CD4-positive, alpha-beta memory T cell (primary cell): ENCODE results near the gene SCYGR5. TPM values are rescaled to one million over a fixed set of nuclear protein-coding genes. Genes with fewer than 3 reads are reported as not detected.

Experiments used
- CTCF ChIA-PET: fragments of 350-600 bp; sonication (Branson Sonifier 250); formaldehyde crosslinking; loops from one replicate; lab custom pipeline; 2021; ENCODE audit warnings: inconsistent platforms; ENCODE audit not compliant: partially characterized antibody; lab: Charles Lee
- POLR2A ChIA-PET: fragments of 350-600 bp; sonication (Branson Sonifier 250); formaldehyde crosslinking; loops from one replicate; lab custom pipeline; 2021; ENCODE audit not compliant: partially characterized antibody; lab: Charles Lee
- DNase-seq, 5 donors: peaks; one replicate each; pipeline versions ENCODE4 v3.0.0 to v3.0.0-alpha.2; 2020 to 2022; ENCODE audit warnings: mixed read lengths in 1 of 5
- H3K27ac ChIP-seq: one replicate; pipeline ENCODE4 v1.7.0; 2013; ENCODE audit warnings: low read depth, low read length
- H3K27me3 ChIP-seq: 2 replicates; pipeline ENCODE4 v1.7.0; 2013; ENCODE audit warnings: mild to moderate bottlenecking, low read length, moderate library complexity; ENCODE audit not compliant: insufficient read depth
- H3K36me3 ChIP-seq: 2 replicates; pipeline ENCODE4 v1.7.0; 2013; ENCODE audit warnings: mild to moderate bottlenecking, low read length, moderate library complexity; ENCODE audit not compliant: insufficient read depth
- H3K4me1 ChIP-seq: 2 replicates; pipeline ENCODE4 v1.7.0; 2013; ENCODE audit warnings: mild to moderate bottlenecking, low read length, moderate library complexity; ENCODE audit not compliant: insufficient read depth
- H3K4me3 ChIP-seq, 2 donors: one replicate each; pipeline ENCODE4 v1.7.0; 2013; ENCODE audit warnings: low read length in 2 of 2, mild to moderate bottlenecking in 1 of 2
- H3K9me3 ChIP-seq, 2 donors: one replicate each; pipeline ENCODE4 v1.7.0; 2013; ENCODE audit warnings: low read length in 2 of 2, control low read depth in 1 of 2; ENCODE audit not compliant: control insufficient read depth in 1 of 2
- H3K27ac Mint-ChIP-seq, 7 donors: one replicate each; pipeline ENCODE4 v1.8.0; 2020 to 2021; ENCODE audit warnings: mixed read lengths in 7 of 7, mild to moderate bottlenecking in 6 of 7, inconsistent platforms in 3 of 7, moderate library complexity in 3 of 7
- H3K27me3 Mint-ChIP-seq, 2 donors: one replicate each; pipeline ENCODE4 v1.8.0; 2020 to 2021; ENCODE audit warnings: mixed read lengths in 2 of 2
- H3K36me3 Mint-ChIP-seq, 2 donors: one replicate each; pipeline ENCODE4 v1.8.0; 2020 to 2021; ENCODE audit warnings: mixed read lengths in 2 of 2, inconsistent platforms in 1 of 2, mild to moderate bottlenecking in 1 of 2
- H3K4me1 Mint-ChIP-seq, 4 donors: one replicate each; pipeline ENCODE4 v1.8.0; 2020 to 2021; ENCODE audit warnings: mixed read lengths in 4 of 4, mild to moderate bottlenecking in 1 of 4
- H3K4me3 Mint-ChIP-seq, 8 donors: one replicate each; pipeline ENCODE4 v1.8.0; 2020 to 2021; ENCODE audit warnings: mixed read lengths in 8 of 8, mild to moderate bottlenecking in 7 of 8, moderate library complexity in 6 of 8, inconsistent platforms in 3 of 8
- H3K9me3 Mint-ChIP-seq, 8 donors: one replicate each; pipeline ENCODE4 v1.8.0; 2020 to 2021; ENCODE audit warnings: mixed read lengths in 8 of 8, mild to moderate bottlenecking in 5 of 8, inconsistent platforms in 3 of 8, moderate library complexity in 1 of 8
- intact Hi-C: fragments of 100-400 bp; cut with micrococcal nuclease; formaldehyde crosslinking; loops from one replicate; pipeline ENCODE4 v1.15.1; 2023
- polyA plus RNA-seq, 2 donors: library from polyadenylated mRNA; unstranded; fragments of 300-500 nt; fragmentation: Illumina TruSeq; gene quantifications; one replicate each; pipeline ENCODE4 v1.2.3, GENCODE V29; 2021
- total RNA-seq, 2 experiments: library from RNA; stranded (reverse); gene quantifications; one replicate each; pipeline ENCODE4 v1.2.3, GENCODE V29; 2021

SCYGR5 gene
- total and polyA plus RNA-seq, 4 experiments from 2014 or later: not detected

DNA sequence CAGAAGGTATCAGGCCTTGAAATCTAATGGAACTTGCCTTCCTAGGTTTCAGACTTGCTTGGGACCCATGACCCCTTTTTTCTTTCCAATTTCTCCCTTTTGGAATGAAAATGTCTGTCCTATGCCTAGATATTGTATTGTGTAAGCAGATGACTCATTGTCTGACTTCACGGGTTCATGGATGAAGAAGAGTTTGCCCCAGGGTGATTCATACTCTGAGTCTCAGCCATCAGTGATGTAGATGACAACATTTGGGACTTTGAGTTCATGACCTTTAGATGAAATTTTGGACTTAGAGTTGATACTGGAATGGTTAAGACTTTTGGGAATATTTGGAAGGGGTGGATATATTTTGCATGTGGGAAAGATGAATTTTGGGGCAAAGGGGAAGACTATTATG is 11.2 kb upstream of the SCYGR5 start:
- Mint-ChIP-seq H3K27me3 (peaks cover 0 to 2% of the 10 kb centered on the region in 2 donors), H3K36me3 (no peaks in the 10 kb centered on the region), H3K4me1 (no peaks in the 10 kb centered on the region), H3K27ac (no peak overlapping the region), H3K9me3 (no peaks in the 10 kb centered on the region), H3K4me3 (no peak overlapping the region)
- no peak overlapping the region for H3K27ac ChIP-seq
- no peaks in the 10 kb centered on the region for H3K27me3 ChIP-seq
- ChIA-PET CTCF (no interaction called here), POLR2A (no interaction called here)
- no peaks in the 10 kb centered on the region for H3K4me1 ChIP-seq
- no peak for DNase-seq
- no peaks in the 10 kb centered on the region for H3K9me3 ChIP-seq
- intact Hi-C loops: loop anchor here (10.0 kb wide), 1 partner anchor 181 kb away; the partner anchor contains the start of gene AGFG1
- H3K36me3 ChIP-seq: no peaks in the 10 kb centered on the region
- no peak overlapping the region for H3K4me3 ChIP-seq

DNA sequence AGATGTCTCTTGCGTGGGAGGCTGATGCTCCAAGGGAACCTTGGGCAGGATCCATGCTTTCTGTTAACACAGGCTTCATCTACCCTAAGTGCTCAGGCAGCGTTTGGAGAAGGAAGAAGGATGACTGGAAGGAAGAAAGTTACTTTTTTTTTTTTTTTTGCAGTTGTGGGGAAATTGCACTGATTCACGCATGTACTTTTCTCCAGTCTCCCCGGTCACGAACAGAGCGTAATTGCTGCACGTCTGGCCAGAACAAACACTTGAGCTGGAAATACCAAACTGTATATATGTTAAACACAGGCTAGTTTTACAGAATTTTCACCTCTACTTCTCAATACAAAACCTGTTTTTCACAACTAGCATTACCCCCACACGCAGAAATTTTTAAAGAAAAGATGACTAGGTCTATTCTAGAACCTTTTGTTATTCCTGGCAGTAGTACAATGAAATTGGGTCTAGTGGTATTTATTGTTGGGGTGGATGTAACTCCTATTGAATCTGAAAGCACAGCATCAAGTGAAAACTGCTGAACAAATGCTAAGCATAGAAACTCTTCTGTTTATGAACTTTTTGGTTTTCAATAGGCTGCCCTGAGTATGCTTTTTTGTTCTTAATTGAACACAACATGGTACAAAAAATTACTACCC is 9.3 kb upstream of the SCYGR5 start:
- H3K4me3 ChIP-seq: no peak overlapping the region
- no peak for DNase-seq
- no peaks in the 10 kb centered on the region for H3K27me3 ChIP-seq
- Mint-ChIP-seq H3K9me3 (peaks cover 0 to 2% (median 0%) of the 10 kb centered on the region in 8 donors), H3K4me3 (peak overlapping the region in 1 of 8 donors; percentile 11), H3K4me1 (no peaks in the 10 kb centered on the region), H3K27me3 (no peaks in the 10 kb centered on the region), H3K27ac (no peak overlapping the region), H3K36me3 (no peaks in the 10 kb centered on the region)
- no peaks in the 10 kb centered on the region for H3K36me3 ChIP-seq
- H3K4me1 ChIP-seq: no peaks in the 10 kb centered on the region
- intact Hi-C loops: loop anchor here (10.0 kb wide), 1 partner anchor 183 kb away; the partner anchor contains the start of gene AGFG1
- ChIA-PET POLR2A (interaction anchor here (0.7 kb wide), 1 partner anchor 86 kb away, joined by 3 read pairs; no protein-coding TSS in a partner anchor), CTCF (interaction anchor here (0.7 to 4.2 kb wide), 17 partner anchors 8 to 1616 kb away, joined by 3 to 56 read pairs (median 6); partner anchors contain the start of gene SCYGR5)
- H3K27ac ChIP-seq: no peak overlapping the region
- no peaks in the 10 kb centered on the region for H3K9me3 ChIP-seq

DNA sequence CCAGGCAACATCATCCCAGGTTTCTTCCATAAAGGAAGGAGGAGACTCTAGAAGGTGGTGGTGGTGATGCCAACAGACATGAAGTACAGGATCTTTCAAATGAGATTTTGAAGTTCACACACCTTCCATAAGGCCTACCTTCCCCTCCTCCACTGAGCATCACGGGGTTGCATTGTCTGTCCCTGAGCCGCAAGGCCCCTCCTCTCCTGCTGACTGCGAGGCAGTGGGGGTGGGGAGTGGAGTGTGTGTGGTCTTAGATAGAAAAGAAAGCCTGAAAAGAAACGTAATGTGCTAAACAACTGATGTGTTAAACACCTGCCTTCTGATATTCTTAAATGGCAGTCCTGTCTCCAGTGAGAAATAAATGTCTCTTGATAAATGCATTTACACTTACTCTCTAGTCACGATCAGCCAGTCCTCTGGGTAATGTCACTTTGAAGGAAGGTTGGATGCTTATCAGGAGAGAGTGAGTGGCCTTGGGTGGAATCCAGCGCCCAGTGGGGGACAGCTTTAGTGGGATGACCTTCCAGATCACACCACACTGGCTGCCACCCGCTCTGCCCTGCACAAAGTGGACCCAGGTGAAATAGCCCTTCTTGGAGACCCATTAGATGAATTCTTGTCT is 5.5 kb upstream of the SCYGR5 start:
- Histone ChIP-seq H3K36me3 (no peaks in the 10 kb centered on the region), H3K27ac (no peak overlapping the region), H3K9me3 (no peaks in the 10 kb centered on the region), H3K4me1 (no peaks in the 10 kb centered on the region), H3K27me3 (no peaks in the 10 kb centered on the region), H3K4me3 (no peak overlapping the region)
- intact Hi-C loops: no loop called here
- no peak for DNase-seq
- Mint-ChIP-seq H3K4me3 (no peak overlapping the region), H3K27me3 (peaks cover 2 to 4% of the 10 kb centered on the region in 2 donors), H3K4me1 (no peaks in the 10 kb centered on the region), H3K36me3 (no peaks in the 10 kb centered on the region), H3K9me3 (peaks cover 0 to 2% (median 0%) of the 10 kb centered on the region in 8 donors), H3K27ac (no peak overlapping the region)
- ChIA-PET CTCF (no interaction called here), POLR2A (no interaction called here)

DNA sequence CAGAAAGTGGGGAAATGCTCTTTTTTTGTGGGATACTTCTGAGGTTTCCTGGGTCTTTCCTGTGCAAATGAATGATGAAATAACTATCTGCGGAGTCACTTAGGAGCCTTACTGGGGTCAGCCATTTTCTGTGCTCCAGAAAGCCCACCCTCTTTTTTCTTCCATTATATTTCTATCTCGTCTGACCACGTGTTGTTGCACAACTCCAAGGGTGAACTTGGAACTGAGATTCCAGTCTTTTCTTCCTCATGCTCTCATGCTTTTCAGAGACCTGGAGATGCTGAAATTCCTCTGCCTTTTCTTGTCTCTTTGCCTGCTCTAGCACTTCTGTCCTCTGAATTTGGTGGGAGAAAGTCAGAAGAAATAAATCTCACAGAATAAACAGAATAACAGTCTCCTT is 4.8 kb upstream of the SCYGR5 start:
- no peak overlapping the region for H3K27ac ChIP-seq
- H3K4me3 Mint-ChIP-seq: no peak overlapping the region
- no peaks in the 10 kb centered on the region for H3K4me1 Mint-ChIP-seq
- H3K9me3 Mint-ChIP-seq: peaks cover 0 to 2% (median 0%) of the 10 kb centered on the region in 8 donors
- no peaks in the 10 kb centered on the region for H3K9me3 ChIP-seq
- no peaks in the 10 kb centered on the region for H3K36me3 ChIP-seq
- no peak for DNase-seq
- no peaks in the 10 kb centered on the region for H3K36me3 Mint-ChIP-seq
- POLR2A ChIA-PET: no interaction called here
- intact Hi-C loops: no loop called here
- CTCF ChIA-PET: interaction anchor here (1.3 to 1.6 kb wide), 2 partner anchors 104 to 199 kb away, joined by 4 to 5 read pairs; no protein-coding TSS in a partner anchor
- H3K4me3 ChIP-seq: no peak overlapping the region
- H3K27me3 ChIP-seq: no peaks in the 10 kb centered on the region
- H3K27ac Mint-ChIP-seq: no peak overlapping the region
- peaks cover 2 to 6% of the 10 kb centered on the region in 2 donors for H3K27me3 Mint-ChIP-seq
- H3K4me1 ChIP-seq: no peaks in the 10 kb centered on the region

DNA sequence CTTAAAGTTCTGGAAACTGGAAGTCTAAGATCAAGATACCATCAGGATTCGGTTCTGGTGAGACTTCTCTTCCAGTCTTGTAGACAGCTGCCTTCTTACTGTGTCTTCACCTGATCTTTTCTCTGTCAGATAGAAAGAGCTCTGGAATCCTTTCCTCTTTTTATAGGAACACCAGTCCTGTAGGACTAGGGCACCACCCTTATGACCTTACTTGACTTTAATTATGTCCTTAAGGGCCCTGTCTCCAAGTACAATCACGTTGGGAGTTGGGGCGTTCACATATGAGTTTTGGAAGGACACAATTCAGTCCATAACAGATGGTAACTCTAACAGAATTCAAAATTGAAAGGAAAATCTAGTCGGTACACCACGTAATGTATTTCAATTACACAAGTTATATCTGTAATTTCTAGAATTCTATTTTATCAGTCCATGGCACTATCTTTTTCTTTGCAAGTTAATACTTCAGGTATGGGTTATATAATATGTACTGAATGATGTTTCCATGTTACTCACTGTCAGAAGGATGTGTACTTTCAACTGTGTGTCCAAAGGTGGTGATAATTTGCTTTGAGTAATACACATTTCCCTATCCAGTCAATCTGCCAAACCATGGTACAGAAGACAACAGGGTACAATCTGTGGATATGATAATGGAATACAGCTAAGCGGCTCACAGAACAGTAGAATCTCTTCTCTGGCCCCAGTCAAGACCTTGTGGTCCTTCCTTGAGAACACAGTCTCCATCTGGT is 1.2 kb upstream of the SCYGR5 start:
- CTCF ChIA-PET: interaction anchor here (1.3 kb wide), 1 partner anchor 101 kb away, joined by 5 read pairs; no protein-coding TSS in a partner anchor
- Mint-ChIP-seq H3K27me3 (peaks cover 2 to 6% of the 10 kb centered on the region in 2 donors), H3K4me3 (no peak overlapping the region), H3K9me3 (peaks cover 0 to 2% (median 0%) of the 10 kb centered on the region in 8 donors), H3K4me1 (no peaks in the 10 kb centered on the region), H3K36me3 (no peaks in the 10 kb centered on the region), H3K27ac (no peak overlapping the region)
- H3K9me3 ChIP-seq: no peaks in the 10 kb centered on the region
- POLR2A ChIA-PET: no interaction called here
- no peaks in the 10 kb centered on the region for H3K27me3 ChIP-seq
- intact Hi-C loops: no loop called here
- no peak overlapping the region for H3K27ac ChIP-seq
- H3K36me3 ChIP-seq: no peaks in the 10 kb centered on the region
- no peaks in the 10 kb centered on the region for H3K4me1 ChIP-seq
- no peak for DNase-seq
- H3K4me3 ChIP-seq: no peak overlapping the region

DNA sequence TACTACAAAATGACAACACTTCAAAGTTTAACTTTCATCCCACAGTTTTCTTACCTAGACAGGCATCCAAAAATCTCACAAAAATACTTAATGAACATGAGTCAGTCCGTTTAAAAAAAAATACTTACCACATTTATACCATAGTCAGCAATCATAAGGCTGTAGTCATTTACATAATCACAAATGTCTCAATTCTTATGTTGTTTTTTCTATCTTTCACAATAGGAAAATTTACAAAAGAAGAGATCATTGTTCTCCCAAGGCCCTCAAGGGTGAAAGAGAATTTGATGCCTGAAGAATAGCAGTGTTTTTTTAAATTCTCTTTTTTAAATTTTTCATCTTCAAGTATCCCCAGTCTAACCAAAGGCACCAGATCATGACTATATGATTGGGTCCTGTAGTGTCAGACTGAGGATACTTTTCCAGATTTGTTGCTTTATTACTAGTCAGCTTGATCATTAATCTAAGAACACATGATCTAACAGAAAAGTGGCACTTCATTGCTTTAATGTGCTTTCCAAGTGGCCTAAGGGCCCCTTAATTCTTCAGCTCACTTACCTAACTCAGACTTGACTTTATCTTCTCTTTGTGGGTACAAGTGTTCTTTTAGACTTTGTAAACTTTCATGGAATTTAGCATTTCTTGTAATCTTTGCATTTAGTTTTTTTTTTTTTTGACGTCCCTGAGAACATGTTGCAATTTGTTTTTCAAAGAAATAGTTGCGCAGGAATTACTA is 4.7 kb downstream of the SCYGR5 start:
- DNase-seq: no peak
- CTCF ChIA-PET: interaction anchor here (1.8 kb wide), 1 partner anchor 13 kb away, joined by 9 read pairs; no protein-coding TSS in a partner anchor
- H3K9me3 ChIP-seq: no peaks in the 10 kb centered on the region
- intact Hi-C loops: no loop called here
- Mint-ChIP-seq H3K27me3 (peaks cover 0 to 10% of the 10 kb centered on the region in 2 donors), H3K4me1 (no peaks in the 10 kb centered on the region), H3K36me3 (no peaks in the 10 kb centered on the region), H3K4me3 (no peak overlapping the region), H3K9me3 (no peaks in the 10 kb centered on the region), H3K27ac (no peak overlapping the region)
- no peaks in the 10 kb centered on the region for H3K36me3 ChIP-seq
- no peak overlapping the region for H3K4me3 ChIP-seq
- H3K27me3 ChIP-seq: no peaks in the 10 kb centered on the region
- no peak overlapping the region for H3K27ac ChIP-seq
- POLR2A ChIA-PET: no interaction called here
- no peaks in the 10 kb centered on the region for H3K4me1 ChIP-seq
